ENCODE data around the gene TMEM255A.
A peak's percentile ranks its signal among the peaks of the same experiment; 100 is the strongest.
"Not testable (repeated sequence)": the region's sequence is repeated elsewhere in the genome, so short reads cannot be mapped to it uniquely, and the experiment has no call there.

The TMEM255A gene

DNA sequence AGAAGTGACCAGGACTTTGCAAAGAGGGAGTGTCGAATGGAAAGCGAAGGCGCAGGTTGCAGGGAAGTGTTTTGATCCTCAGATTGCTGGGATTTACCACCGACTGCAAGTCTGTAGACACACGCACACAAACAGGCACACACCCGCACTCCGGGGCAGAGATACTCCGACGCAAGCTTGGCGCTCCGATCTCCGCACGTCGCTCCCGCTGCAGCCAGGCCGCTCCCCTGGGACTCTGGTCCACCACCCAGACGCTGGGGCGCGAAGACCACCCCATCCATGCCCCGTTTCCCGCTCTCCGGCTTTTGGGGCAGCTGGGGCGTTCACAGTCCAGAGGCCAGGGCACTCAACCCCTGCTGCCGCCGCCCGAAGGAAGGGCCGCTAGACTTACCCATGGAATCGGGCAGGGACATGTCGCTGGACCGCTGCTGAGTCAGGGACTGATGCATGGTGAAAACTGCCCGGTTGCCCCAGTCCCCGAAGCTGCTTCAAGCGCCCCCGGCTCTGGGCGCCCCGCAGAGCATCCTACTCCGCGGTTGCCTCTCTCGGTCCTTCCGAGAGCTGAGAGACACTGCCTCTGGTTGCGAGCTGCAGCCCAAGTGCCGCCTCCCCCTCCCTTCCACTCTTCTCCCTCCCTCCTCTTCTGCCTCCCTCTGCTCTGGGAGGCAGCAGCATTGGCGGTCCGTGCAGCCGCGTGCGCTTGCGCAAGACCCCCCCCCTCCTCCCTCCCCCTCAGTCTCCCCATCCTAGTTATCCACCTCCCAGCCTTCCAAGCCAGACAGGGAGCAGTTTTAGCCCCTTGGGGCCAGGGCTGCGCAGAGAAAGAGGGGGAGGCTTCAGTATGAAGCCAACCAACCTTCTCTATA lies at the start of gene TMEM255A:
TMEM255A (minus strand) TSS at position 601 of the 866 bp plus-strand sequence; CDS start at position 449, 152 bp downstream.
- no peak for DNase-seq (ENCODE audit: low read depth in 2 of 3, low spot score in 2 of 3)

DNA sequence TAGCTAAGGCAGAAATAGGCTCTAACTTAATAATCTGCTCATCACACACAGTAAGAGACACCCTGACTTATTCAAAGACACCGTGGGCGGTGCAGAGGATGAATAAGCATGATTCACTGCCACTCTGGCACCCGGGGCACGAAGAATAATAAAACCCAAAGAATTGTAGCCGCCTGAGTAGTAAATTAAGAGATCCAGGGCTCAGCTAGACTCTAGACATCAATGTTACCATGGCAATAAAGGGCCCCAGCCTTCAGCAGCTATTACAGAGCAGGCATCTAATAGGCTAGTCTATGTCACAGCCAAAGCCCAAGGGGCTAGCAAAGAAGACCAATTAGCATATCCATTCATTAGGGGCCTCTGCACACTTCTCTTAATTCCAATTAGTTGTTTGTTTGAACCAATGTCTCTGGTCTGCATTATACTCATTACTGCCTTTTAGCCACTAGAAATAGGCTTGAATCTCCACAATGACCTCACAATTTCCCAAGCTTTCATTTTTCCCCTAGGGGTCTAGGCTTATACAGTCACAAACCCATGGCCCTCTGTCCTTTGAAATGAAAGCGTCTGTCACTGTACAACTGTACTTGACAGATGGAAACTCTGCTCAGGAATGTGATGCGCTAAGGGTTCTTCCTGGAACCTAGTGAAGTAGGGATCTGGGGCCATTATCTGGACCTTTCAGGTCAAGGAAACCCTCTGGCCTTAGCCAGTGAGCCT lies 47.6 kb upstream of the TMEM255A start:
- peak in 2 of 3 experiments; percentile 0 to 7 for DNase-seq (ENCODE audit: low read depth in 2 of 3, low spot score in 2 of 3)

DNA sequence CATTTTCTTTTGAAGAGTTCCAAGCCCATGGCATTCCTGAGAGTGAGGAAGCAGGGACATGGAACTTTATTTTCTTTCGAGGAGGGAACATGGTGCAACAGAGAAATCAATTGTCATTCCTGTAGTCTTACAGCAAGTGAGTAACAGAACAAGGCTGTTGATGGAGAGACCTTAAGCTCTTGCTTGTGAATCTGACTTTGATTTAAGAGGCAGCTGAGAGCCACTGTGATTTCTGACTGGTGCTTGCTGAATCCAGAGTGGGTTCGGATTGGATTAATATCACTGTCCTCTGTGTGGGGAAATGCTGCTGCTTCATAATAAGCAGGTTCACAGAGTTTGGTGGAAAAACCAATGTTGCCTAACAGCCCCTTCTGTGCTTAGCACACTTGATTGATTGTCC lies 45.9 kb upstream of the TMEM255A start:
- DNase-seq (ENCODE audit: low read depth in 2 of 3, low spot score in 2 of 3), result no peak

DNA sequence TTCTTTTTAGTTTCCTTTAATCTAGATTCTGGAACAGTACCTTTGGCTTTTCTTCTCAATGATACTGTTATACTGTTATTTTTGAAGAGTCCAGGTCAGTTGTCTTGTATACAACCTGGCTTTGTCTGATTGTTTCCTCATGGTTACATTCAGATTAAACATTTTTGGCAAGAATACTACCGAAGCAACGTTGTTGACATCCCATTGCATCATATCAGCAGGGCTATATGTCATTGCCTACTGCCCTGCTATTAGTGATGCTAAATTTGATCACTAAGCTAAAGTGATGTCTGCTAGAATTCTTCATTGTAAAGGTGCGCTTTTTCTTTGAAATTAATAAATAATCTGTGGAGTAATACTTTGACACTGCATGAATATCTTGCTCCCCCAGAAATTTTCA lies 44.8 kb upstream of the TMEM255A start:
- DNase-seq (ENCODE audit: low read depth in 2 of 3, low spot score in 2 of 3), result no peak

DNA sequence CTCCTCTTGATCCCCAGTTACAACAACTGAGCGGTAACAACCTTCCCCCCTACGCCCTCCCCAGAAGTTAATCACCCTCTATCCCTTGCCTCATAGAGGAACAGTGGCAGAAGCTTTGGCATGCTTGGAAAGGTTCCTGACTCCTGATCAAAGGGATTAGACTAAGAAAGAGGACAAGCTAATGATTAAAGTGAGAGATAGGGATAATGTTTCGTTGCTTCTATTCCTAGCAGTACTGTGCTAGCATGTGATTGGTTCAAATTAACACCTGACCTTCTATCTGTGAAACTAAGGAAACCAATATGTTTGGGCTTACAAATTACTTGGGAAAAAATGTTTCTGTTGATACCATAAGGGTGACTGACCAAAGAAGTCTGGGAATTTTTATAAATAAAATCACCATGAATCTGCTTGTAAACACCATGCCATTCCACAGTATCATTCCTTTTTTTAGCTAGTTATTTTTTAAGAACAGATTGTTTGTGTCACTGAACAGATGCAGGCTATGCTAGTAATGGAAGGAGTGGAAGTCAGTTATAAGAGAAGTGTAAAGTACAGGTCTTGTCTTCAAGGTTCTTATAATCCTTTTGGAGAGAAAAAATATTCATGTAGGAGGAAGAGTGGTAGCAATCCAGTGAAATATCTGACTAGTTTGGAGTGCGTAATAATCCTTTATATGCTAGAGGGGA lies 39.3 kb upstream of the TMEM255A start:
- no peak for DNase-seq (ENCODE audit: low read depth in 2 of 3, low spot score in 2 of 3)

DNA sequence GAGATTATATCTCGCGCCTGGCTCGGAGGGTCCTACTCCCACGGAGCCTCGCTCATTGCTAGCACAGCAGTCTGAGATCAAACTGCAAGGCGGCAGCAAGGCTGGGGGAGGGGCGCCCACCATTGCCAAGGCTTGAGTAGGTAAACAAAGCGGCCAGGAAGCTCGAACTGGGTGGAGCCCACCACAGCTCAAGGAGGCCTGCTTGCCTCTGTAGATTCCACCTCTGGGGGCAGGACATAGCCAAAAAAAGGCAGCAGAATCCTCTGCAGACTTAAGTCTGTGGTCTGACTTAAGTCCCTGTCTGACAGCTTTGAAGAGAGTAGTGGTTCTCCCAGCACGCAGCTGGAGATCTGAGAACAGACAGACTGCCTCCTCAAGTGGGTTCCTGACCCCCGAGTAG lies 33.3 kb upstream of the TMEM255A start:
- not testable (repeated sequence) for DNase-seq (ENCODE audit: low read depth in 2 of 3, low spot score in 2 of 3)

DNA sequence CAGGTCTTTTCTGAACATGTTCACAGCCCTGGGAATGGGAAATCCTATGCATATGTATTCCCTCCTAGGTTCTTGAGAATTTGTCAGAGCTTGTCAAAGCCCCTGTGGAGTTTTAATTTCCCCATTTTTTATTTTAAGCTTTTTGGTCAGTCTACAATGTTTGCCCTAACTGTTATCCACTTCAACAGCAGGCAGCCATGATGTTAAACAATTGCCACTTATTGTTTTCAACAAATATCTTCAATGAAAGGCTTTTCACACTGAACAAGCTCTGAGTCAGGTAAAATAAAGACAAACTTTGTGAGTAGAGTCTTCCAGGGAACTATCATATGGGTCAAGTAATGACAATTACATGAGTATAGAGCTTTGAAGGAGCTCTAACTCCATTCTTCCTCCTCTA lies 25.6 kb upstream of the TMEM255A start:
- DNase-seq (ENCODE audit: low read depth in 2 of 3, low spot score in 2 of 3), result no peak

DNA sequence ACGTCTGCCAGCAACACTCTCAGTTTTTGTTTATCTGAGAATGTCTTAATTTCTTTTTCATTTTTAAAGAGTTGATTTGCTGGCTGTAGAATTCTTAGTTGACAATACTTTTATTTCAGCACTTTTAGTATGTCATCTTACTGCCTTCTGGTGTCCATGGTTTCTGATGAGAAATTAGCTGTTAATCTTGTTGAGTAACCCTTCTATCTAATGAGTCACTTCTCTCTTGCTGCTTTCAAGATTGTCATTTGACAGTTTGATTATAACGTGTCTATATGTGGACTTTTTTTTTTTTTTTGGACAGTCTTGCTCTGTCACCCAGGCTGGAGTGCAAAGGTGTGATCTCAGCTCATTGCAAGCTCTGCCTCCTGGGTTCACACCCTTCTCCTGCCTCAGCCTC lies 24.0 kb upstream of the TMEM255A start:
- no peak for DNase-seq (ENCODE audit: low read depth in 2 of 3, low spot score in 2 of 3)

DNA sequence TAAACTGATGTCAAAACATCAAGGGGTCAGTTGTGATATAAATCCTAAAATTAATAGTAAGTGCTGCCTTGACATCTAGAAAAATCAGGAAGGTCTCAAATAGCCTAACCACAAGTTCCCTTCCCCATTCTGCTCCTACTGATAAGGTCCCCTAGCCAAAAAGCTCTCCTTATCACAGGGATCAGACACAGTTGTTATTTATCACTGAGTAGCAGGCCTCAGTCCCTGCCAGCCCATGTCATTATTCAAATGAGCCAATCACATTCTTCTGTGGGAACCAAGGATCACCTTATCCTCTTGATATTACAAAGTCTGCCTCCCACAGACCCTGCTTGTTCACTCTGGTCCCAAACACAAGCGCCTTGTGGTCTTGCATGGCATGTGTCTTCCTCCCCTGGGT lies 23.3 kb upstream of the TMEM255A start:
- DNase-seq (ENCODE audit: low read depth in 2 of 3, low spot score in 2 of 3), result no peak

DNA sequence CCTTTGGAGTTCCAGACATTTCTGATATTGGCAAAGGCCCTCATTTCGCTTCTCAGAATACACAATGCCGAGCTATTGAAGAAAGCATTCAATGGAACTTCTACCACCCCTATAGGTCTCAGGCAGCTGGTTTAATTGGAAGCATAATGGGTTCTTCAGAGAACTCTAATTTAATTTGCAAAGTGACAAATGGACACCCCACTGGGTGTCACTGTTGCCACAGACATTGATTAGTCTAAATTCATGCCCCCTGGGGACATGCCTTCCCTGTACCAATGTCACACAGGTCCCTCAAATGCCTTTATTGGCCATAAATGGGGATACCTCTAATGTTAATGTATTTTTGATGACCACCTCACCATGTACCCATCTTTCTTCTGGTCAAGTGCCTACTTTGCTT lies 22.9 kb upstream of the TMEM255A start:
- no peak for DNase-seq (ENCODE audit: low read depth in 2 of 3, low spot score in 2 of 3)

DNA sequence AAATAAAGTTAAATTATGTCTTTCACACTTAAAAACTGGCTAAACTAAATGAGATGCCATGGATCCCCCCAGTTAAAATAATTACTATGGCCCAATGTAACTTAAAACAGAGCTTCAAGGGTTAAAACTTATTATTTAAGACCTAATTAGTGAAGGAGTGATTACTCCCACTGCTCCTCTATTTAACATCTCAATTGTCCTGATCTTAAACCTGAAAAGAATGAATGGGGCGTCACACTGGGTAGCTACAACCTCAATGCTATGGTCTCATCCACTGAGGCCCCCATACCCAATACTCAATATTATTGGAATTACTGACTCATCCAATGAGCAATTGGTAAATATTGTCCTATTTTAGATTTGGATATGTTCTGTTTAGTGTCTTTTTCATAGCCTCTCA lies 21.1 kb upstream of the TMEM255A start:
- DNase-seq (ENCODE audit: low read depth in 2 of 3, low spot score in 2 of 3), result no peak

DNA sequence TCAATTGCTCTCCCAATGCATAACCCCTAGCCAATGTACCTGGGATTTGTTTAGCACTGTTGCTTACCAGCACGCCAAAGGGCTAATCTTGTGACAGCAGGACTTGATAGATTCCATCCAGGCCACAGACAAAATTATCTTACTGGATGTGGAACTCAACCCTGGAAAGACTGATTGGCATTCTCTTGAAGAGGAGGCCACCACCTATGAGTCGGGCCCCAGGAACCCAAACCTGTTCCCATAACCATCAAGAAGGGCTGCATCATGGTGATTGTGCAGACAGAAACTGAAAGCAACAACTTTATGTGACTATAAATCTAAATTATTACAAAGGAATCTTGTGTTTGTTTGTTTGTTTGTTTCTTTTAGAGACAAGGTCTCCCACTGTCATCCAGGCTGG lies 19.9 kb upstream of the TMEM255A start:
- no peak for DNase-seq (ENCODE audit: low read depth in 2 of 3, low spot score in 2 of 3)

DNA sequence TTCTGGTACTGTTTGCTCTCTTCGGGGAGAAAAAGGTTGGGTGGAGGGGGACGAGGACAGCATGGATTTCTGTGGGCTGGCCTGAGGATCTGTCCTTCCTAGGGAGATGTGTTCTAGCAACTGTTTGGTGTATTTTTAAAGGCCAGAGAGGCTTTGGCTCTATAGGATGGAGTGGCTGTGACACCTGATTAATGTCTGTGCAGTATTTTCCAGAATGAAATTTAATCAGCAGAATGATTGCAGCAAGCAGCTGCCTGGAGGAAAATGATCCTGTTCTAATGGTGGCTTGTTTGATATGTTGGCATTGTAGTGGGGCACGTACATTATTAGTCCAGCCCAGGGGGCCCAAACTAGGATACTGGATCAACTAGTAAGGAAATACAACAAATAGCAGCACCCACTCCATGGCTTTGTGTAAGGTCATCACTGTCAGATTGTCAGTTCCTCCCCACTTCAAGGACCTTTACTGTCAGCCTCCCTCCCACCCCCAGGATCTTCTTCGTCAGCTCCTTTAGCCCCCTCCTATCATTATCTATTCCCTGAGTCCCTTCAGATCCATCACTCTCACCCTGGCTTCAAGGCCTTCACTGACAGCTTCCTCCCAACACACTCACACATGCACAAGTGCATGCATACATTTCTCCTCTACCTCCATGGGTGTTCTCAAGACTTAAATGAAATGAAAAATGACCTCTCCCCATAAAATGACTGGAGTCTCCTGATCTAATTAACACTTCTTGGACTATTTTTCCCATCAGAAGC lies 10.4 kb upstream of the TMEM255A start:
- DNase-seq (ENCODE audit: low read depth in 2 of 3, low spot score in 2 of 3), result no peak

DNA sequence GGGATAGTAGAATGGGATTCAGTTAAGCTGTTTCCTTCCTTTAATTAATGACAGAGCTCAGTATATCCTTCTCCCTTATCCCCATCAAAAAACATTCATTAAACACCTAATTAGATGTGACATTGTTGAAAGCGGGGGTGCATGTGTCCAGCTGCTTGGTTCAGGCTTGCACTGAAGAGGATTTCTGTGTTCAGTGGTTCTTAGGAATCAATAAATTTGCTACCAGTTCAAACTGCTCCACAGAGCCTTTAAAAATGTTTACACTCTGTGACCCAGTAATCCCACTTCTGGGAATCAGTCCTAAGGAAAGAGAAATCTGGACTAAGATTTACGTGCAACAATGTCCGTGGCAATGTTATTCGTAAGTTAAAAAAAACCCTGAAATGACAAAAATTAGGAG lies 7.2 kb upstream of the TMEM255A start:
- DNase-seq (ENCODE audit: low read depth in 2 of 3, low spot score in 2 of 3), result no peak

DNA sequence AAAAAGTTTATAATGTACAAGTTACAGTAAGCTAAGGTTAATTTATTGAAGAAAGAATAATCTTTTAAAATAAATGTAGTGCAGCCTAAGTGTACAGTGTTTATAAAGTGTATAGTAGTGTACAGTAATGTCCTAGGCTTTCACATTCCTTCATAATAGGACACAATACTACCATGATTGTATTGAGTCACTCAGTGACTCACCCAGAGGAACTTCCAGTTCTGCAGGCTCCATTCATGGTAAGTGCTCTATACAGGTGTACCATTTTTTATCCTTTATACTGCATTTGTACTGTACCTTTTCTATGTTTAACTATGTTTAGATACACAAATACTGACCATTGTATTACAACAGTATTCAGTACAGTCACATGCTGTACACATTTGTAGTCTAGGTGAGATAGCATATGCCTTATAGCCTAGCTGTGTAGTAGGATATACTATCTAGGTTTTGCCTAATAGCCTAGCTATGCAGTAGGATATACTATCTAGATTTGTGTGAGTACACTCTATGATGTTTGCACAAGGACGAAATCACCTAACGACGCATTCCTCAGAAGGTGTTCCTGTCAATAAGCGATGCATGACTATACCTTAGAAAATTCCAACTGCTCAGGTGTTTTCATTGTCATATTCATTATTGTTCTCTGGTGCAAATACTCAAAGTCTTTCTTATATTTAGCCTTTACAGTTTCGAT lies 5.5 kb upstream of the TMEM255A start:
- DNase-seq (ENCODE audit: low read depth in 2 of 3, low spot score in 2 of 3), result no peak

DNA sequence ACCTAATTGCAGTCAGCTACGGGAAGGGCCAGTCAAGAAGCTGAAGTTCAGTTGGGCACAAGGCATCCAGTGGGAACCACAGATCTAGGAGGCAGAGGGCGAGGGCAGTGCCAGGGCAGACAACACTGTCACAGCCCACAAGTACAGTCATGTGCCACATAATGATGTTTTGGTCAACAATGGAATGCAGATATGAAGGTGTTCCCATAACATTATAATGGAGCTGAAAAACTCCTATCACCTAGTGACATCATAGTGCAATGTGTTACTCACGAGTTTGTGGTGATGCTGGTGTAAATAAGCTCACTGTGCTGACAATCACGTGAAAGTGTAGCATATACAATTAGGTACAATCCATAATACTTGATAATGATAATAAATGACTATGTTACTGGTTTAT lies 4.5 kb upstream of the TMEM255A start:
- no peak for DNase-seq (ENCODE audit: low read depth in 2 of 3, low spot score in 2 of 3)

DNA sequence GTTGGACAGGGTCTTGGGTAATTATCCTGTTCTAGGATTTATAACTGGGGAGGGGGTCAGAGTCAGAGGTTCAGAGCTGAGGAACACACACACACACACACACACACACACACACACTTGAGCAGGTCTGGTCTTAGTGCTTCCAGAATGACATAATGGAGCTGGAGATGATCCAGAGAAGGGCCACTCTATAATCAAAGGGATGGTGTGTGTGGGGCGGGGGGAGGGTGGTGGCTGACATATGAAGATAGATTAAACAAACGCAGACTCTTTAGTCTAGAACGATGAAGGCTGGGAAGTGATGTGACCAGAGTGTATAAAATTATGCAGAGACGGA lies 434 bp upstream of the TMEM255A start:
- DNase-seq (ENCODE audit: low read depth in 2 of 3, low spot score in 2 of 3), result no peak

DNA sequence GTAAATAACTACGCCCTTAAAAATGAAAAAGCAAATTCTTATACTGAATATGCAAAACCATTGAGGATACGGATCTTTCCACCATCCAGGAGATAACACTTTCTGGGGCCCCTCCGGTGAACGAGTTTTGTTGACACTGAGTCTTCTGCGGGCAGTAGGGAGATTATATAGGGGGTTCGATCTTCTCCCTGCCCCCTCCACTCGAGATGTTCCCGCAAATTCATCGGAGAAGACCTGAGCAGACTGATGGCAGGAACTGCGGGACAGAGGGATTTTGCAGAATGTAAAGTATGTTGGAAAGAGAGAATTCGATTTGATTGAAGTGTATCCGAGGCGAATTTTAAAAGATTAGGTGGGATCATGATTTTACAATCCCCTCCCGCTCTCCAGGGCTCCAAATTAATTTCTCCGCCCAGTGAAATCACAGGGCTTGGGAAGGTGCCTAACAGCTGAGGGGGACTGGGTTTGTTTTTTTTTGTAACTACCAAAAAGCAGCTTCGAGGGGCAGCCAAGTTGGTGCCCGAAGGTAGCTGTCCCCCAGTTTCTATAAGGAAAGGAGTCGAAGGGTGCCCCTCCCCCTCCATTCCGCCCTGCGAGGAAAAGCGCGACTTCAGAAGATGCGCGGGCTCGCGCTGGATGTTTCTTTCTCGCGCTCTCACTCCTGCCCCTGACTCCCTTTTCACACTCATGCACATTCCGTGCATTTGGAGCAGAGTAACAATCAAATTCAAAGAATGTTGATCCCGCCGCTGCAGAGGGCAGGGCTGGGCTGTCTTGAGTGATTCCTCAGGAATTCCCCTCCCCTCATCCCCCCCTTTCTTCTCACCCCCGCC lies 1.2 kb downstream of the TMEM255A start:
- no peak for DNase-seq (ENCODE audit: low read depth in 2 of 3, low spot score in 2 of 3)

DNA sequence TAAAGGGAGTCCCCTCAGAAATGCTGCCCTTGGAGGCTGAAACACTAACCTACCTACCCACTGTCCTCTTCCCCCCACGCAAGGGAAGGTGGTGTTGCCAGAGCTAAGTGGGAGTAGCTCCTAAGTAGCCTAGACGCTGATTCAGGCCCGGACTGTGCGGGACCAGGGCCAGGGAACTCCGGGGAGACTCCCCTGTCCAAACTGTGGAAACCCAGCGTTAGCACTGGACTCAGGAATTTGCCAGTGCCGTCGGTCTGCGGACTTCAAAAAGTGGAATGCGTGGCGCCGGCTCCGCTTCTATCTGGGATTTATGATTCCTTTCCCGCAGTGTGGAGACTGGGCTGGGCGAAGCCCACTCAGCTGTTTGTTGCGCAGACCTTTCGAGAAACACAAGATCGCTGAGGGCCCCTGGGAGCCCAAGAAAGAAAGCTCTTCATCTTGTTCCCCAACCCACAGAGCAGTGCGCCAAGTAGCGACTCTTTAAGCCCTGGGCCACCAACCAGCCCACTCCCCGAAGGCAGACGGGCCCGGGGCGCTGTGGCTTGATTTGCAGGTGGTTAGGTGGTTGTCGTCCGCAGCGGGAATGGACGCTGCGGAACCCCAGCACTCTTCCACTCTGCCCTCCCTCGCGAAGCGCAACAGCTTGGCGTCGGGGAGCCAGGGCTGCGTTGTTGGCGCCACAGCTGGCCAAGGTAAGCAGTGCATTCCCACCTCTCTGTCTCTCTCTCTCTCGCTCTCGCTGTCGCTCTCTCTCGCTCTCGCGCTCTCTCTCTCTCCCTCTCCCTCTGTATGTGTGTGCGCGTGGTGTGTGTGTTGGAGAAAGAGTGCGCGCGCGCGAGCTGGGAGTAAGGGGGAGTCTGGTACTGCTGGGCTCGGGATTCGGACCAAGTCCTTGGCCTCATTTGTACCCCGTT lies 2.0 kb downstream of the TMEM255A start:
- peak; percentile 1 to 28 (median 26) for DNase-seq (ENCODE audit: low read depth in 2 of 3, low spot score in 2 of 3)

Data from activated CD8-positive, alpha-beta memory T cell treated with anti-CD3 and anti-CD28 coated beads for 48 hours (primary cell).